Brain microvascular endothelial cell (primary cell): ENCODE data around the gene KRT76.

ENCODE experiments used
- DNase-seq: peaks from one replicate; pipeline ENCODE4 v3.0.0-alpha.2; 2020
- H3K27ac ChIP-seq: fragments of 250-450 bp; sonication (Bioruptor Pico); 2 replicates; pipeline ENCODE4 v1.5.1; 2020; ENCODE audit warnings: mild to moderate bottlenecking, moderate library complexity
- H3K27me3 ChIP-seq: fragments of 250-450 bp; sonication (Bioruptor Pico); replicated peaks from 2 replicates; pipeline ENCODE4 v1.5.1; 2020; ENCODE audit warnings: mild to moderate bottlenecking
- H3K36me3 ChIP-seq: fragments of 250-450 bp; sonication (Bioruptor Pico); replicated peaks from 2 replicates; pipeline ENCODE4 v1.5.1; 2020; ENCODE audit warnings: mild to moderate bottlenecking
- H3K4me3 ChIP-seq: 2 replicates; pipeline ENCODE4 v1.5.1; 2011; ENCODE audit warnings: low read depth, mild to moderate bottlenecking, control low read depth, low read length, moderate library complexity
- CTCF ChIP-seq: IDR thresholded peaks from 2 replicates; pipeline ENCODE4 v1.5.1; 2011; ENCODE audit warnings: low read depth, mild to moderate bottlenecking, moderate library complexity, low read length, control low read depth, inconsistent platforms; ENCODE audit errors: missing control alignments
- in situ Hi-C: cut with HindIII; loops from 2 replicates; pipeline ENCODE4 v1.10.0; 2017; ENCODE audit warnings: low sequenced_read_pairs, low pct_ligation_motif_present

KRT76 gene

GRCh38 chr12:52814710-52815155, 37.6 kb upstream of the KRT76 start:
- H3K27me3 ChIP-seq: peaks cover 4% of the 10 kb centered on the region
- no peak overlapping the region for H3K27ac ChIP-seq
- TF ChIP-seq CTCF: no peak
- no peak for DNase-seq
- no peak overlapping the region for H3K4me3 ChIP-seq
- in situ Hi-C loops: no loop called here
- H3K36me3 ChIP-seq: no peaks in the 10 kb centered on the region

GRCh38 chr12:52813885-52814709, 37.0 kb upstream of the KRT76 start, which contains the start of gene KRT4:
TSS of gene KRT4 (minus strand) at chr12:52814116. CDS start at chr12:52814058, 58 bp downstream.
- no peak for TF ChIP-seq CTCF
- in situ Hi-C loops: no loop called here
- DNase-seq: no peak
- Histone ChIP-seq H3K36me3 (no peaks in the 10 kb centered on the region), H3K27ac (no peak within 1 kb of the TSS), H3K4me3 (no peak within 1 kb of the TSS), H3K27me3 (peaks cover 4% of the 10 kb centered on the region)

GRCh38 chr12:52813203-52813819, 36.2 kb upstream of the KRT76 start:
- Histone ChIP-seq H3K27me3 (peaks cover under 1% of the 10 kb centered on the region), H3K36me3 (no peaks in the 10 kb centered on the region), H3K4me3 (no peak overlapping the region), H3K27ac (no peak overlapping the region)
- in situ Hi-C loops: no loop called here
- DNase-seq: no peak
- no peak for TF ChIP-seq CTCF

- TF ChIP-seq CTCF: no peak
- H3K27ac ChIP-seq: no peak overlapping the region
- in situ Hi-C loops: no loop called here
- DNase-seq: no peak
- no peak overlapping the region for H3K4me3 ChIP-seq
- no peaks in the 10 kb centered on the region for H3K36me3 ChIP-seq
- H3K27me3 ChIP-seq: no peaks in the 10 kb centered on the region
Measured at GRCh38 chr12:52812749-52813148, 35.6 kb upstream of the KRT76 start.

- in situ Hi-C loops: no loop called here
- Histone ChIP-seq H3K27me3 (no peaks in the 10 kb centered on the region), H3K36me3 (no peaks in the 10 kb centered on the region), H3K27ac (no peak overlapping the region), H3K4me3 (no peak overlapping the region)
- DNase-seq: no peak
- TF ChIP-seq CTCF: no peak
Measured at GRCh38 chr12:52812073-52812400, 34.9 kb upstream of the KRT76 start.
